Measurements from ENCODE around the gene GRIK1. TPM values are rescaled to one million over a fixed set of nuclear protein-coding genes. Genes with fewer than 3 reads are reported as not detected.

The GRIK1 gene
- polyA plus RNA-seq, 1 experiment: not detected

DNA sequence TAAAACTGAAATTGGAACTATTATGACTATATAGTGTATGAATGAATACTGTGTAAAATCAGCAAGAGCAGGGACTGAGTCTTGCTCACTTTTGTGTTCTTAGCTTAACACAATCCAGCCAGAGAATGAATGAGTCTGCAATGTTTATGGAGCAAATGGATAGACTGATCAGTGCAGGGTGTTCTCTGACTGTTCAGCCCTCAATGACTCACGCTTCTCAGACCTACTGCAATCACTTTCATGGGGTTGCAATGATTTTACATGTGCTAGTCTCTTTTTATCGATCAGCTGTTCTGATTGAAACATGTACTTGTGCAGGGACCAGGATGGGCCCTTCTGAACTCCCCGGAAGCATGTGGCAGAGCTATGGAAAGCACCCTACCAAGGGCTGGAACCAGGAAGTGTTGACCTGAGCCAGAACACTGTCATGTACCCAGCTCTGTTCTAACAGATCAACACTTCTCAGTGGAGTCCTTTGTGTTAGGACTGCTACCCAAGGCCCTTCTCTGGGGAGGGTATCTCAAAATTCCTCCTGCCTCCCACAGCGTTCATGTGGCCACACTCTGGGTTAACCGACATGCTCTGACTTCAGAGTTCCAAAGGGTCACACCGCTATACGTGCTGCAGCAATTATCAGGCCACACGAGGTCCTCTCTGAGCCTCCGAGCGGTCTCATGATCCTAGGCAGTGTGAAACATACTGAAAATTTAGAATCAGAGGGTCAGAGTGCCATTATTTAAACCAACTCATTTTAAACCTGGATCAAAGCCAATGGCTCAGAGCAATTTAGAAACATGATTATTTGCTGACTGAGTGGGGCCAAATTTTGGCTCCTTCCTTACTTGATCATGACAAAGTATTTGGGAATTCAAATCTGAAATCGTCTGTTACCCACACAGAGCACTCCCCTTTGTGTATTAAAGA, 35.2 kb downstream of the GRIK1 start:
- POLR2A ChIA-PET: no interaction called here

DNA sequence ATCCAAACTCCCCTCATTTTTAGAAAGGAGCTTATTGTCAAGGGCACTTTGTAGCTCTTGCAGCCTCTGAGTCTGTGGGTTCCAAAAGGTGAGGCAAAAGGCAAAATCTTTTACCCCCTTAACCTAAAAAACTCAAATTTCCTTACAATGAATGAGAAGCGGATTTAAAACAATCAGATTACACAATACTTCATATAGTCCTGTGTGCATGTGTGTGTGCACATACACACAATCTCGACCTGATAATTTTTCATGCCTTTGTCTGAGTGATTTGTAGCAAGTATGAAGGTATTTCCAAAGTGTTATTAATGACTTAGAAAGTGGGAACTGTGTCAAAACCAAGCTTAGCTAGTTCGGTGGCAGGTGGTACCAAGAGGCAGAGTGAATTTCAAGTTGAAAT, 42.9 kb downstream of the GRIK1 start:
- Histone ChIP-seq H3K27ac (ENCODE audit: low read depth, low read length) (no peak overlapping the region), H3K27me3 (ENCODE audit: control insufficient read depth, insufficient read depth, low read length) (peaks cover 3% of the 10 kb centered on the region), H3K9me3 (ENCODE audit: control insufficient read depth, insufficient read depth, low read length) (no peaks in the 10 kb centered on the region), H3K4me3 (ENCODE audit: low read depth, low read length) (no peak overlapping the region)
- DNase-seq (ENCODE audit: low read depth, low spot score): no peak
- ChIA-PET CTCF (interaction anchor here (1.4 kb wide), 1 partner anchor 48 kb away, joined by 6 read pairs; no protein-coding TSS in a partner anchor), POLR2A (no interaction called here)
- TF ChIP-seq, protein P1, sequence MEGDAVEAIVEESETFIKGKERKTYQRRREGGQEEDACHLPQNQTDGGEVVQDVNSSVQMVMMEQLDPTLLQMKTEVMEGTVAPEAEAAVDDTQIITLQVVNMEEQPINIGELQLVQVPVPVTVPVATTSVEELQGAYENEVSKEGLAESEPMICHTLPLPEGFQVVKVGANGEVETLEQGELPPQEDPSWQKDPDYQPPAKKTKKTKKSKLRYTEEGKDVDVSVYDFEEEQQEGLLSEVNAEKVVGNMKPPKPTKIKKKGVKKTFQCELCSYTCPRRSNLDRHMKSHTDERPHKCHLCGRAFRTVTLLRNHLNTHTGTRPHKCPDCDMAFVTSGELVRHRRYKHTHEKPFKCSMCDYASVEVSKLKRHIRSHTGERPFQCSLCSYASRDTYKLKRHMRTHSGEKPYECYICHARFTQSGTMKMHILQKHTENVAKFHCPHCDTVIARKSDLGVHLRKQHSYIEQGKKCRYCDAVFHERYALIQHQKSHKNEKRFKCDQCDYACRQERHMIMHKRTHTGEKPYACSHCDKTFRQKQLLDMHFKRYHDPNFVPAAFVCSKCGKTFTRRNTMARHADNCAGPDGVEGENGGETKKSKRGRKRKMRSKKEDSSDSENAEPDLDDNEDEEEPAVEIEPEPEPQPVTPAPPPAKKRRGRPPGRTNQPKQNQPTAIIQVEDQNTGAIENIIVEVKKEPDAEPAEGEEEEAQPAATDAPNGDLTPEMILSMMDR (IDR thresholded peaks at IDR 0.05; ENCODE audit: low read depth, low read length): no peak

More for the DNA sequence above, 35.2 kb downstream of the GRIK1 start:
- H3K4me3 ChIP-seq (ENCODE audit: low read depth, low read length): no peak overlapping the region
- no peak overlapping the region for H3K27ac ChIP-seq (ENCODE audit: low read depth, low read length)
- TF ChIP-seq, protein P1 (IDR thresholded peaks at IDR 0.05; ENCODE audit: low read depth, low read length): no peak
- no peak for DNase-seq (ENCODE audit: low read depth, low spot score)
- CTCF ChIA-PET: no interaction called here
- H3K9me3 ChIP-seq (ENCODE audit: control insufficient read depth, insufficient read depth, low read length): no peaks in the 10 kb centered on the region
- no peaks in the 10 kb centered on the region for H3K27me3 ChIP-seq (ENCODE audit: control insufficient read depth, insufficient read depth, low read length)

DNA sequence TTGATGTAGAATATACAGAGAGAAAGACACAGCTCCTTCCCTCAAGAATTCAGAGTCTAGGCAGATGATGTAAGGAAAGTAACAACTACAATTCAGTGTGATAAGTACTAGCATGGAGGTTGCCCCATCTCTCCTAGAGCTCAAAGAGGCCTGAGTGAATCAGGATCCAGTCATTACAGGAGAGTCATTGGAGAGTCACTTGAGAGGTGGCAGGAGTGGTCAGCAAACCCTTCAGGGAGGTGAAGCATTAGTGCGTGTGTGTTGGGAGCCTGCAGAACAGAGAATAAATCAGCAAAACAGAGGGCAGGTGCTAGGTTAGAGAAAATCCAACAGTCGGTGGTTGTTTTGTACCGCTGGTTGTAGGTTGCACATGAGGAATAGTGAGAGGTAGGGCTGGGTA, 46.1 kb downstream of the GRIK1 start:
- Histone ChIP-seq H3K27ac (ENCODE audit: low read depth, low read length) (no peak overlapping the region), H3K4me3 (ENCODE audit: low read depth, low read length) (no peak overlapping the region), H3K9me3 (ENCODE audit: control insufficient read depth, insufficient read depth, low read length) (no peaks in the 10 kb centered on the region), H3K27me3 (ENCODE audit: control insufficient read depth, insufficient read depth, low read length) (peaks cover 3% of the 10 kb centered on the region)
- TF ChIP-seq, protein P1 (IDR thresholded peaks at IDR 0.05; ENCODE audit: low read depth, low read length): no peak
- POLR2A ChIA-PET: no interaction called here
- CTCF ChIA-PET: no interaction called here
- DNase-seq (ENCODE audit: low read depth, low spot score): no peak

DNA sequence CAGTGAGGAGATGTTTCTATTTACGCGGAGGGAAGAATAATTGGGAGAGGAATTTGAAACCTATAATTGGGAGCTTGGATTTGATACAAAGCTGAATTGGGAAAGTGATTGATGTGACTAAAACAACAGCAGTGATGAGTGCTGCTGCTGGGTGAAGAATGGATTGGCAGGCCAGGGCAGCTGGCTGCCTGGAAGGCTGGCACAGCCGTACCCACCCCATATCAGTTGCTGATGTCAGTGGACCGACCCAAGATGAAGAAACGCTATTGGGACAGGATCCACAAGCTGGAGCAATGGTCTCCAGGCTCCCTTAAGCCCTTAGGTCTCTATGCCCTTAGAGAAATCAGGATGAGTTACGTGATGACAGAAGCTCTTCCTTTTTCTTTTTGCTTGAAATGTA, 47.4 kb downstream of the GRIK1 start:
- TF ChIP-seq, protein P1 (IDR thresholded peaks at IDR 0.05; ENCODE audit: low read depth, low read length): no peak
- H3K27me3 ChIP-seq (ENCODE audit: control insufficient read depth, insufficient read depth, low read length): peaks cover 3% of the 10 kb centered on the region
- H3K4me3 ChIP-seq (ENCODE audit: low read depth, low read length): no peak overlapping the region
- no peak overlapping the region for H3K27ac ChIP-seq (ENCODE audit: low read depth, low read length)
- CTCF ChIA-PET: interaction anchor here (1.0 kb wide), 1 partner anchor 42 kb away, joined by 3 read pairs; no protein-coding TSS in a partner anchor
- POLR2A ChIA-PET: no interaction called here
- H3K9me3 ChIP-seq (ENCODE audit: control insufficient read depth, insufficient read depth, low read length): no peaks in the 10 kb centered on the region
- DNase-seq (ENCODE audit: low read depth, low spot score): no peak

DNA sequence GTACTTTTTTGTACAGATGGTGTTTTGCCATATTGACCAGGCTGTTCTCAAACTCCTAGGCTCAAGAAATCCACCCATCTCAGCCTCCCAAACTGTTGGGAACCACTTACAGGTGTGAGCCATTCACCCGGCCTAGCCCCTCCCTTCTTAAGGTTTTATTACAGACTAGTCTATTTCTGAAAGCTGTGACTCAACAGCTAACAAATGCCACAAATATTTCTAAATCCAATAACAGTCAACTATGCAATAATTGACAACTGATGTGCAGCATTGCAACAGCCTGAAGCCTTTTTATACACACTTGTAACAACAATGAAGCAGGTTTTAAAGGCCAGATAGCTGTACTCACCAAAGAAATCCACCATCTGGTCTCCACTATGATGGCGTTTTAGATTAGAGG, 51.4 kb downstream of the GRIK1 start:
- POLR2A ChIA-PET: no interaction called here

More for the DNA sequence above, 51.4 kb downstream of the GRIK1 start:
- H3K4me3 ChIP-seq (ENCODE audit: low read depth, low read length): no peak overlapping the region
- no peaks in the 10 kb centered on the region for H3K9me3 ChIP-seq (ENCODE audit: control insufficient read depth, insufficient read depth, low read length)
- CTCF ChIA-PET: no interaction called here
- H3K27ac ChIP-seq (ENCODE audit: low read depth, low read length): no peak overlapping the region
- no peaks in the 10 kb centered on the region for H3K27me3 ChIP-seq (ENCODE audit: control insufficient read depth, insufficient read depth, low read length)
- no peak for DNase-seq (ENCODE audit: low read depth, low spot score)
- TF ChIP-seq, protein P1 (IDR thresholded peaks at IDR 0.05; ENCODE audit: low read depth, low read length): no peak
